Anterior cingulate cortex (tissue), 58 donors: ENCODE results near the gene TRAPPC2L.
A peak's percentile ranks its signal among the peaks of the same experiment; 100 is the strongest.

Experiments
- DNase-seq, 58 donors: peaks; one replicate each; lab custom pipeline; 2025; lab: John Stamatoyannopoulos, UW

Gene TRAPPC2L

GRCh38 chr16:88836791-88837190 is 20.1 kb upstream of the TRAPPC2L start:
- no peak for DNase-seq

DNA sequence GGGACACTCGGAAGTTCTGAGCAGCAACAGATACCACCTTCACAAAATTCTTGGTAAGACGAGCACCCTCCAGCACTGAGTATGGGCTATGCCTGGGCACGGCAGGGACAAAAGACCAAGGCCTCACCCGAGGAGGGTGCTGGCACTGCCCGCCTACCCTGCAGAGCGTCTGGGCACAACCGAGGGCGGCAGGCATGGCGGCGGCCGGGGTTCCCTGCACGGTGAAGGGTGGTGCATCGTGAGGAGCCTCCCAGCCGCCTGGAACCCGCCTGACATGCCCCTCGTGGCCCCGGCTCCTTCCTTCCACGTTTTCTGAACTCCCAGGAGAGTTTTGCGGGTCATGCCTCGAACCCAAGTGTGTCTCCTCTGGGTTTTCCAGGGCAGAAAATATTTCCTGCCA is 19.1 kb upstream of the TRAPPC2L start:
- DNase-seq = no peak

- no peak for DNase-seq
Measured at GRCh38 chr16:88838566-88838965, 18.4 kb upstream of the TRAPPC2L start.

- no peak for DNase-seq
Measured at GRCh38 chr16:88839026-88839529, 17.8 kb upstream of the TRAPPC2L start.

- DNase-seq = no peak
Measured at GRCh38 chr16:88839745-88840599, 17.0 kb upstream of the TRAPPC2L start.

DNA sequence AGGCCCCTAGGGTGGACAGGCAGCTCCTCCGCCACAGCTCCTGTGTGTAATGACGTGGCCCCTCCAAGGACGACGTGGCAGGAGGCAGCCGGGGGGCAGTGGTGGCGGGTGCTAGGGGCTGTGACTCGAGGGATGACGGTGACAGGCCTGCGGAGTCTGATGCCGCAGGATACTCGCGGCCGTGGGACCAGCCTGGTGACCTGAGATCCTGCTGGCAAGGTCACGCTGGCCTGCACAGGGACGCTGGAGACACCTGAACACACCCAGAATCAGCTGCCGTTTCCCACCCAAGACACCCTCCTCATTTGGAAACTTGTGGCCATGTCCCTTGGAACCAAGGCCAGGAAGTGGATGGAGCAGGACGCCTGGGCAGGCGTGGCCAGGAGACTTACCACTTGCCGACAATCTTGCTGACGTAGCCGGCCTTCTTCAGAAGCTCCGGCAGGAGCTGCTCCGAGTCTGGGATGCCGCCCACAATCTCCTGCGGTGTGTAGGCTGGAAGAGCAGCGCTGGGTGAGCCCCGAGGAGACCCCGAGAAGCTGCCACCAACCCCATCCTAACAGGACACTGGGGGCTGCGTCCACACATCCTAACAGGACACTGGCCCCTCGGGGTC is 16.2 kb upstream of the TRAPPC2L start:
- DNase-seq = peak in 4 of 58 donors; percentile 6 to 12 (median 9)

DNA sequence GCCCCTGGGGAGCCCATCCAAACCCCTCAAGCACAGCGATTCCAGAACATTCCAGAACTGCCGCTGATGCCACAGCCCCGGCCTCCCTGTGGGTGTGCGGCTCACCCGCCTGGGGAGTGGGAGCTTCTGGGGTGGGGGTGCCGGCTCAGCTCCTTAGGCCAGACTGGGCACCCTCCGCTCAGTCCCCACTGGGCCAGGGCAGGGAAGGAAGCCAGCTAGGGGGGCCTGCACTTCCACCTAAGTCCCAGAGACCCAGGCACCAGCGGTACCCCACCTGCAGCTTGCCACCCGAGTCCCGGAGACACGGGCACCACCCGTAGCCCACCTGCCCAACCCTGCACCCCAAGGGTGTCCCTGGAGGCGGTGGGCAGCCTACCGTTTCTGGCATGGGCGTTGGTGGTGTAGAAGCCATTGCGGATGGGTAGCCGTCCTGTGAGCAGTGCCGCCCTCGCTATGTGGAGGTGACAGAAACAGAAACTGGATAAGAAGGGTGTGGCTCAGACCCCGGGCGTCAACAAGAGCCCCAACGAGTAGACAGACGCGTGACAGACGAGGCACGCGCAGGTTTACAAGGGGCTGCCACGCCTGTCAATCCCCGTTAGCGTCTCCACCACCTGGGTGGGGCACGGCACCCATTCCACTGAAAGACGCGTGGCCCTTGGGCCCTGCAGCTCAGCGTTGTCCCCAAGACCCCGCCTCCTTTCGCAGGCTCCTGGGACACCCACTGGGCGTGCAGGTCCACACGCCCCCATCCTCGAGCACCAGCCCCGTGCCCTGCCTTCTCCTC is 15.2 kb upstream of the TRAPPC2L start:
- no peak for DNase-seq

GRCh38 chr16:88842308-88842756 is 14.6 kb upstream of the TRAPPC2L start:
- no peak for DNase-seq

- no peak for DNase-seq
Measured at GRCh38 chr16:88842806-88843205, 14.1 kb upstream of the TRAPPC2L start.

GRCh38 chr16:88843256-88843655 is 13.7 kb upstream of the TRAPPC2L start:
- DNase-seq = no peak

GRCh38 chr16:88844419-88845036 is 12.4 kb upstream of the TRAPPC2L start:
- DNase-seq = peak in 3 of 58 donors; percentile 5 to 9 (median 5)

GRCh38 chr16:88846088-88846487 is 10.8 kb upstream of the TRAPPC2L start:
- DNase-seq = no peak

DNA sequence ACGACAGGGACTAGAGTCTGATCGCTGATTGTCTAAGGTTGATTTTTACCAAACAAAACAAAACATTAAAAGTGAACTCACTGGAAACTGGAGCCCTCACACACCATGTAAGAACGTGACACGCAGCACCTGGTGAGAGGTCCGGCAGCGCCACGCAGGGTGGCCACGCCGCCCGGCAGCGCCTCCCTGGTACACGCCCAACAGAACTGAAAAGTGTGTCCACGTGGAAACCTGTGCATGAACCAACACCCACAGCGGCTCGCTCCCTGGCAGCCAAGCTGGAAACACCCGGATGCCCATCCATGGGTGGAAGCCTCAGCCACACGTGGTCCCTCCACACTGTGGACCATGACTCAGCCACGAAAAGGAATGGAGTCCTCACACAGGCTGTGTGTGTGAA is 9.3 kb upstream of the TRAPPC2L start:
- DNase-seq = no peak

DNA sequence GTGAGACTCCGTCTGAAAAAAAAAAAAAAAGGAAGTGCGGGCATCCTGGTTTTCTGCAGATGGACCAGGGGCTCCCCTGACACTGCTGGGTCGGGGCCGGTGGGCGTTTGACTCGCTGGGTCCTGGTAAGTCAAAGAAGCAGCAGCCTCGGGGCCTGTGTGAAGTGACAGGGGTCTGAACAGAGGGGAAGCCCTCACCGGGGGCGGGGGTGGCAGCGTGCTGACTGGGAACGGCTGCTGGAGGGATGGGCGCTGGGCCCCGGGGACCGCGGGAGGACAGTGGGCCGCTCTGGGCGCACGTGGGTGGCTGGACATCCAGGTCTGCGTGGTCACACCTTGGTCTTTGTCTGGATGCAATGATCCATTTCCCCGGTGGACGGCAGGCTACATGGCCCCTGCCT is 8.4 kb upstream of the TRAPPC2L start:
- DNase-seq = no peak

DNA sequence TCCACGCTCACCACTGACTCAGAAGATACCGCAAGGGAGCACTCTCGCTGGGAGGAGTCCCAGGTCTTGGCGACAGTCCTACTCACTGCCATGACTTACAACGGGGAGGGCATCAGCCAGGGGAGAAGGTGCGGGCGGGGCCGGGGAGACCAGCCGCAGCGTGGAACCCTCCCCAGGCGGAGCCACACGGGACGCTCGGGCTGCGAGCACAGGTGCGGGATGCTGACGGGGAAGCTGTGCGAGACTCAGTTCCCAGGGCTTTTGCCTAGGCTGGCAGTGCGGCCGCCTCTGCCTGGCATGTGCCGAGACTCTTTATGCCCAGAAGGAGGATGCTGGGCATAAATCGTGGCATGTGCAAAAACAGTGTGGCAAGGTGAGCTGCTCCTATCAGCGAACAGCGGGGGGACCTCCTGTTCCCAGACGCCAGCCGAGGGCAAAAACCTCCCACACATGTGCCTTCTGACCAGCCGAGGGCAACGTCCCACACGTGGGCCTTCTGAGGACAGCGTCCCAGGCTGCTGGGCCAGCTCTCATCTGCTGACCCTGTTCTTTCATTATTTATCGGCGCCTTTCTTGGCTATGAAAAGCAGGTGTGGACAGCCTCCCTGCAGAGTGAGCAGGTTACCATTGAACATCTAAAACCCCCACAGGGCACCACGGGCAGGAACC is 6.3 kb upstream of the TRAPPC2L start:
- DNase-seq = no peak

- no peak for DNase-seq
Measured at GRCh38 chr16:88851616-88852015, 5.3 kb upstream of the TRAPPC2L start.

GRCh38 chr16:88853325-88853941 is 3.5 kb upstream of the TRAPPC2L start:
- DNase-seq = peak in 1 of 58 donors; percentile 26

GRCh38 chr16:88854306-88855111 is 2.4 kb upstream of the TRAPPC2L start:
- DNase-seq = no peak

- DNase-seq = no peak
Measured at GRCh38 chr16:88855176-88855575, 1.8 kb upstream of the TRAPPC2L start.
